GM21515 (cell line): ENCODE measurements around the gene SPAG16.

ENCODE experiments used
- ATAC-seq: cut with Tn5 transposase; IDR thresholded peaks from one replicate; pipeline ENCODE4 v1.9.1; 2021; ENCODE audit not compliant: unreplicated experiment

SPAG16 gene

DNA sequence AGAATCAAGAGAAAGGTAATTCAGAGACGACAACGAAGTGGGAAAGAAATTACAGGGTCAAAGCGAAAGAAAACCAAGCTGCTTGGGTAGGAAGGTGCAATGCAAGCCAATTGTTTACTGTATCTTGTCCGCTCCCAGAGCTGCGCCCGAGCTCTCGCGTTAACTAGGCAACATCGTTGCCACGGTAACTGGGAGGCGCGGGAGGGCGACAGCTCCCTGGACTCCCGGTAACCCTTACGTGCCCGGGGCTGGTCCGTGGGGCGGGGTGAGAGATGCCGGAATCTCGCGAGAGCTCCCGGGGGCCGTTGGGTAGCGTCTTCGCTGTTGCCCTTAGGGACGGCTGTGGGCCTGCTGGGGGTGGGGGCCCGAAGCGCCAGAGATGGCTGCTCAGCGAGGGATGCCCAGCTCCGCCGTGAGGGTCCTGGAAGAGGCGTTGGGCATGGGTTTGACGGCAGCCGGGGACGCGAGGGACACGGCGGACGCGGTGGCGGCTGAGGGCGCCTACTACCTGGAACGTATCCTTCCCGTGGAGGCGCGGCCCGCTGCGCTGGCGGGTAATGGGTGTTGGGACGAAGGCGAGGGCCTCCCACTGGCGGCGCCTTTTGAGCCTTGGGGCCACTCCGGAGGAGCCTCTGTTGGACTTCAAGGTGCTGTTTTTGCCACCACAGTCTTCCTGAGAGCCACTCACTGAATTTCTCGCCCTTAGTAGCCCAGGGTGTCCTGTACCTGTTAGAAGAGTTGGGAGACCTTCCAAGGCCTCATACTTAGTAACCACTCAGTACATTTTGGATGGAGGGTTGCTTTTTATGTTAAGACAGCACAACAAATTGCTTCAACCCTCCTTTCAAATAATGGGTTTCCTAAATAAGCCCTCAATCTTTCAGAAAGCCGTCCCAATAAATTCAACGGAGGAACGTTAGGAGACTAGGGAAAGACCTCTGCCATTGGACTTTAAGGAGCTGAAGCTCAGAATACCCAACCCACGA lies at the start of gene SPAG16:
SPAG16 (plus strand) TSS at position 360 of the 986 bp plus-strand sequence.
- ATAC-seq: peak; percentile 99

DNA sequence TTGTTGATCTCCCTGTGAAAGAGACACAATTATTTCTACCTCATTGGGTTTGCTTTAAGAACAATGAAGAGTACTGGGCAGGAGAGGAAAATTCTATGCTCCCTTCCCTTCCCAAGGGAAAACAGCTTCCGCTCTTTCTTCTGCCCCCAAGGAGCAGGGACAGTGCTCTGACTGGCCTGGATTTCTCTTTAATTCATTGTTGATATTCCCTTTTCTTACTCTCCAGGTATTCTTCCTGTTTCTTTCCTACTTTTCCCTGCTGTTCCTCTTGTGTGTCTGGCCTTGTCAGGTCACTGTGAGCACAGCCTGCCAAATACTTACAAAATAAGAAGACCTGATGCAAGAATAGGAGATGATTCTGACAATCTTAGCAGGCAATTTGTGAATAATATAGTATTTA lies 49.6 kb upstream of the SPAG16 start:
- no peak for ATAC-seq

DNA sequence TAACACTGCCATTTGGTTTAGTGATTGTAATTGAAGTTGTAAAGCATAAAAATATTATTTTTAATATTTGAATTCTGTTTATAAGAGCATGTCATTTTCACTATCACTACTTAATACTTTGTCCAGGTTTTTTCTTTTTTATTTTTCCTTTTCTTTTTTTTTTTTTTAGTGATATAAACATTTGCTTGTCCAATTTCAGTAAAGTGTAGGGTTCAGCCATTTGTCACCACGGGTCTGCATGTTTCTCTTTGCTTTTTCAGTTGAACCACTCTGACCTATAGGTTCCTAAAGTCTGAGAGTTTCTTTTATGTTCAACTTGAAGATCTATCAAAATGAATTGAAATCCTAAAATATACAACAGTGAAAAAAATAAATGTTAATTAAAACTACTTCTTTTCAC lies 48.5 kb upstream of the SPAG16 start:
- ATAC-seq: no peak

DNA sequence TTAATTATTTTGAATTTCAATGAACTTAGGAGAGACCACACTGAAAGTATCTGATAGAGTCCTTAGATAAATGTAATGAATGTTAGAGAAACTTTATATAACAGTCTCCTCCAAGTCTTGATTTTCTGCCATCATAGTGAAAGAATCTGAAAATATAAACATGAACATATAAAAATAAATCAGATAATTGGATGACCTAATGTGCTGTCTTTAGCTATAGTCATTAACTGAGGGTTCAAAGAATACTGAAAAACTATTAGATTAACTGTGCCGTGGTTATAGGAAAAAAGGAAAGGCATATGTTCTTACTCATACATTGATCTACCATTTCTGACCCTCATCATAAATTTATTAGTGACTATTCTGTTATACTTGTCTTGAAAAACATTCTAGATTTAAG lies 47.0 kb upstream of the SPAG16 start:
- ATAC-seq: no peak

DNA sequence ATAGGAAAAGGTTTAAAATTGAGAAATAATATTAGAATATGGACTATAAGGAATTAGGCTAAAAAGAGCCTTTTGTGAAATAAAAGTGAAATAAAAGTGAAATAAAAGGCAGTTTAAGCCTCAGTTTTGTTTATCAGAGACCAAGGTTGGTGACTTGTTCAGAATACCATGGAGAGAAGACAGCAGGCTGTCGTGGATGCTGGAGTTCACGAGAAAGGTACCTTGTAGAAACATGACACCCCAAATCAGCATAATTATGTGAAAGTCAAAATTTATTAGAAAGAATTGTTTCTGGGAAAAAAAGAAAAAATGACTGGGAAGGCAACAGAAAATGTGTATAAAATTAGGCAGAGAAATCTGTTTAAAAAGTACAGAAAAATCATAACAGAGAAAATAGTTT lies 46.5 kb upstream of the SPAG16 start:
- no peak for ATAC-seq

DNA sequence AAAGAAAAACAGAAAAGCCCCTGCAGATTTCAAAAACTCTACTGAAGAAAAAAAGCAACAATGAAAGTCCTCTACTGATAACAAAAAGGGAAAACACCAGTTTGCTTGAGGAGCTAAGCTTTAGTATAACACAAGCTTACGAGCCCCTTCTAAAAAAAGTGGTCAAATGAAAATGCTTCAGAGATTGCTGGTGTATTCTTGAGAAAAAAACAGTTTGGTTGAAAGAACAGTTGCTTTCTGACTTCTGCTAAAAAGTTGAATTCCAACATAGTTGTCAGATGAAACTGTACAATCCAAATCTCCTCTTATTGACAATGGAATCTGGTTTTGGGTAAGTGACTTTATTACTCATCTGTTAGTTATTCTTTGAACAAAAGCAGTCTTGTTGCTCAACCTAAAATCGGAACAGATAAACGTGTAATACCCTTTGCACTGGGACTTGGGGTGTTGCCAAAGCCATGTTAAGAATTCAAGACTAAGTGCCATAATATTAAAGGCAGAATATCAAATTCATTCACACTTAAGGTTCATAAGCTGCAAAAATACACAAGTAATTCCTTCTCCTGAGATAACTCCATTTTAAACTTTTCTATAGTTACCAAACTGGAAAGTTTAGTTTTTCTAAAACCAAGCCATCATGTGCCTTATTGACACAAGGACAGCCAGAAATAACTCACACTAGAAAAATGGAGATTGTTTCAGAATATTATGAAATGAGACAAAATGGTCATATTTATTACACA lies 45.3 kb upstream of the SPAG16 start:
- ATAC-seq: no peak

DNA sequence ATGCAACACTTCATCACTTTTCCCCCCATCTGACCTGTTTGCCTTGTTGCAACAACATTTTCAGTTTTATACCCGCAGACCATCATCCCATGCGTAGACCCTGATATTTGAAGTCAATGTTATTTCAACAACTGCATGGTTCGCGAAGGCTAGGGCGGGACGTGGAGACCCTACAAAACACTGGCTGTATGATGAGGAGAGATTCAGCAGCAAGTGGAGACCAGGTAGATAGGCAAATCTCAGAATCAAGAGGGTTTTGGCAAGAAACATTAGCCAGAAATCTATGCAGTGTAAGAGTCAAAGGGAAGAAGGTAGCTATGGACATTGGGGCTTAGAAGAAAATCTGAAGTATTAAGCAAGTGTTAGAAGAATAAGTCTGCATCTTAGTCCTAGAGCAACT lies 42.4 kb upstream of the SPAG16 start:
- ATAC-seq: no peak

DNA sequence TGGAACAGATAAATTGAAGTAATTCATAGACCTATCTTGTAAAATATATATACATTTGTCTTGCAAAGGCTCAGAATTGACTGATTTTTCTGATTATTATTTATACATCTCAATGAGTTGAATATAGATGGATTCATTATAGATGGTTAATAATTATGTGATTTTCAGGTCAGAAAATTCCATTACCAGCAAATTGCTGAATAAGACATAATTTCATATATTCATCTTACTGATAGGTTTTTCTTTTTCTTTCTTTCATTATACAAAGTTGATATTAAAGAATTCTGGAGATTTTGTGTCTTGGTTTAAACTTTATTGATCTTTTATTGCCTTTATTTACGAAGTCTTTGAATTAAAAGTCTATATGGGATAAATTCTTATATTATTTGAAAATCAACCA lies 41.6 kb upstream of the SPAG16 start:
- no peak for ATAC-seq

DNA sequence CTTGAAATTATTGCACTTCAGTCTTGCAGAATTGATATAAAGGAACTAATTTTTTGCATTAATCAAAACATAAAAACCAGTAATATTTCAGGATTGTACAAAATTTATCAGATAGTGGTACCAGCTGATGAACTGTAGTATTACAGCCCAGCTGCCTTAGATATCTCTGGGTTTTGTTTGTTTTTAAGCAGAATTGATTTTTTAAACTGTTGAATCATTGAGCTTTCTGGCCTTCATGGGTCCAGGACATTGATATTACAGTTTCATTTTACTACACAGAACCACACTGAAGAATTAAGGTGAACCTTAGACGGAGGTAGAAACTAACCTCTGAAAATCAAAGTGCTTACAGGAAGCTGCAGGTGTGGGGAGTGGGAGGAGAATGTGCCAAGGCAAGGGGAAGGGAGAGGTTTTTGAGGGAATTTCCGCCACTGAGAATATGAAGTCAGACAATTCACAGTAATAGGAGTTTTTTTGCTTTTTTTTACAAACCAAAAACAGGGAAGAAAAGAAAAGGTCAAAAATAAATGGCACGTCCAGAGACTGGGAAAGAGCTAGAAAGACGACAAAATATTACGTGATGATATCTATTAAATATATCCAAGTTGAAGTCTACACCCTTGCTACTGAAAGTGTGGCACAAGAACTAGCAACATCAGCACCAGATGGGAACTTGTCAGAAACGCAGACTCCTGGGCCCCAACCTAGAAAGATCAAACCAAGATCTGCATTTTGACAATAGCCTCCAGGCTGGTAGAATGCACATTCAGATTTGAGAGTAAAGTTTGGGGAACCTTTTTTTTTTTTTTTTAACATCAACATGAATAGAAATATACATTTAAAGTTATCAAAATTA lies 40.8 kb upstream of the SPAG16 start:
- no peak for ATAC-seq

DNA sequence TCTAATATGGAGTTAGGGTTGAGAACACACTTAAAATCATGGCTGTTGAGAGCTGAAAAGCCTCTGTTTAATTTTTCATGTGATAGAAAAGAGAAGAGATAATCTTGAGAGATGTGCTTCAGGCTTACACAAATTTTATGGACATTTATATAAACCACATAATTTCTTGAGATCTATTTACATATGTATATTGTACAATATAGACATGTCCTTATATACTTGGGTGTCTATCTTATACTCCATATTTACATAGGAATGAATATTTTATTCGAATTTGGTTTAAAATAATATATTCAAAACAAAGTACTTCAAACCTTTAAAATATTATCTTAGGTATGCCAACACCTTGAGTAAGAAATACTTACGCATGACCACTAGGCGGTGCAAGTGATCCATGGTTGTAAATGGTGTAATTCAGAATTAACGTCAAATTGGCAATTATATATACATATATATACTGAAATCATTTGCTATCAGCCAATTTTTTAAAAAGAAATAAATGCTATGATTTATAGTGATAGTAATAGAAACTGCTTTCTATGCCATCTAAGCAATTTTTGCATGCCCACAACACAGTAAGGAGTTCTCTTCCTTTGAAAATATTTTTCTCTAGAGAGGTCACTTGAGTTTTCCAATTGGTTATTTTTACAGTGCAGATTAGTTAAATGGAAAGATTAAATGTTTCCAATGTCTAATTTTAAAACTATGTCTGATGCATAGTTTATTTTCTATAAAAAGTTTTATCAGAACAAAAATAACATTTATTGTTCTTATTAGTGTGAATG lies 37.6 kb upstream of the SPAG16 start:
- ATAC-seq: no peak

DNA sequence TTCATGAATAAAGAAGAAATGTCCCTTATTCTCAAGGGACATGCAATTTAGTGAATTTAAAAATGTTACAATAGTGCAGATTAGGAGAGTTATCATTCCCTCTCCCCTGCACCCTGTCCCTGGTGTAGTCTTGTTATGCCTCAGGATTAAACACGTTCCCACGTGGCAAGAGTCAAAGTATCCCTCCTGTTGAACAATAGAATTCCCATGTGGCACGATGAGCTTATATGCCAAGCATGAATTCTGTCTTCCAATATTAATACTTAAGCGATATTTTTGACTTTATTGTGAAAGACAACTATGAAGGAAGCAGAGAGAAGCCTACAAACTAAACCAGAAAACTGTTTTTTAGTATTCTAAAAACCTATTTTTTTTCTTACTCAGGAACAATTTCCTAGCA lies 36.7 kb upstream of the SPAG16 start:
- no peak for ATAC-seq

DNA sequence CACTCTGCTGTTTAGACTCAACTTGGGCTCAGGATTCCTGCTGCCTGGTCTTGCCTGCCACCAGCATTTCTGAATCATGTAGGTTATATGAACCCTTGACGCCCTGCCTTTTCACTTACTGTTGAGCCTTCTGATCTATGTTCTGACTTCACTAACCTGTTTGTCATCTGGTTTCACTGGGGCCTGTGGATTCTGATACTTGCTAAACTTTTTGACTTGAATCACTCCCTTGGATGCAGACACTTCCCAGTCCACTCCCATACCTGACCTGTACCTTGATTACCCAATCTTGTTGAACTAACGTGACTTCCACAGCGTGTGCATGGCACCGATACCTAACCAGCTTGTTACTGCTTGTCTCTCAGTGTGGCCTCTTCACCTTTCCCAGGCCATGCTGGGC lies 35.6 kb upstream of the SPAG16 start:
- ATAC-seq: no peak

DNA sequence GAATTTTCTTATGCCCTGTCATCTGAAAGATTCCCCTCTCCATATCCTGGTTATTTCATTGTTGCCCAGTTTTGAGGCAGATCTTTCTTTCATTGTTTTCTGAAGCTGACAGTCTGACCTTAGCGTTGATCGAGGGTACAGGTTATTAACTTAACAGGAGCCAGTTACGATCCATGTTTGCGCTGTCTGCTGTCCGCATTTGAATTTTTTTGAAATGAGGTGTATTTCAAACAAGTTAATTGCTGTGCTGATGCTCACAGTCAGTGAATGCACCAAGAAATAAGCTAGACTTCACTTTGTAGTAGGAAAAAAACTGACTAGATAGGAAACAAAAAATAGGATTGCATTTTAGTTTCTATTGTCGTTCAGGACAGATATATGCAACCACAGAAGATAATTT lies 34.8 kb upstream of the SPAG16 start:
- ATAC-seq: no peak

DNA sequence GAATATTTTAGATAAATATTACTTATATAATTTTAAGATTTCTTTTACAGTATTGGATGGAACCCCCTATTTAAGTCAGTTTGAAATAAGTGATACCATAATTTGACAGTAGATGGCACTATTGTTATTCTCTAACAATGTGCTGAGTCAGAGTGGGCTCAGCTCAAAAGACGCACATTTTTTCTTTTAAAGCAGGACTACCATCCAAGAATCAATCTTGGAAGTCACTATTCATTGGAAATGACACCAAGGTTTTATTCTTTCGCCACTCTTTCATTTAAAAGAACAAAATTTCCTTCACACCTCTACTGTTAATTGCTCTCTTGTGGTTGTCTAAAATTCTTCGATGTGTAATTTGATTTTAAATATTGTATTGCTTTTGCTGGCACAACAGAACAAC lies 32.6 kb upstream of the SPAG16 start:
- ATAC-seq: peak; percentile 77

DNA sequence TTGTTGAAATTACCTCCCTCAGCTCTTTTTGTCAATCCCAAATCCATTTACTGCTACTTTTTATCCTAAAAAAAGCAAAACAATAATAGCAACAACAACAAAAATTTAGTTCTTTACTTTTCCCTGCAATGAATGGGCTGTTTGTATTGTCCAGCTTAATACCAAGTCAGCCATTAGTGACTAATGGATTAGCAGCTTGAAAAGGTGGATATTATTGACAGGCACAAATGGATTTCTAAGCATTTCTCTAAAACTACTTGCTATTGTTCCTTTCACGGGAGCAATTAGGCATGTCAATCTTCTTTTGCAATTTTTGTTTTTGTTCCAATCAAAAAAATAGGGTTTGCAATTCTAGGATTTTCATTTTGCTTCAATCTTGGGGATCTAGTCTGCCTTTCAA lies 32.1 kb upstream of the SPAG16 start:
- ATAC-seq: no peak

DNA sequence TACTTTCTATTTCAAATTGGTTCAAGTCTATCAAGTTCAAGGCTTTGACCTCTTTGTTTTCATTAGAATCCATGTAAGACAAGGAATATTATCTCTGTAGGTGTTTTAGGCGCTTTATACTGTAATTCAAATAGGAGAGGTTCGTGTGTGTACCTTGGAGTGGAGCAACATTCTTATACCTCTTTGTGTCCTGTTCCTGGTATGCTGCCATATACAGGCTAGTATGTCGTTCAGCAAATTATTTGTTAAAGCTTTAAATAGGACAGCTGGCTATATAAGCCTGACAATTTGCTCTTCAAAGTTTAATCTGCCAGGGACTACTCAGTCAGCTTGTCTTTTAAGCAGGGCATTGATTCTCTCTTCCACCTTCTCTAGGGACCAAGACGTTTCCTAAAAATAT lies 31.1 kb upstream of the SPAG16 start:
- no peak for ATAC-seq

DNA sequence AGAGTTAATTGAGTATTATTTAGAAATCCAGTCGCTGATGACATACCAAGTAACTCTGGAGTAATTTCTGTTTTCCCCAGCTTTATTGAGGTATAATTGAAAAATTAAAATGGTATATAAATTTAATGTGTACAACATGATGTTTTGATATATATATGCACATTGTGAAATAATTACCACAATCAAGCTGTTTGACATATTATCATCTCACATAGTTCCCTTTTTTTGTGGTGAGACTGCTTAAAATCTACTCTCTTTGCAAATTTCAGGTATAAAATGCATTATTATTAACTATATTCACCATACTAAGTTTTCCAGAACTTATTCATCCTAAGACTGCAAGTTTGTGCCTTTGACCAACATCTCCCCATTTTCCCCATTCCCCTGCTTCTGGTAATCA lies 25.0 kb upstream of the SPAG16 start:
- no peak for ATAC-seq

DNA sequence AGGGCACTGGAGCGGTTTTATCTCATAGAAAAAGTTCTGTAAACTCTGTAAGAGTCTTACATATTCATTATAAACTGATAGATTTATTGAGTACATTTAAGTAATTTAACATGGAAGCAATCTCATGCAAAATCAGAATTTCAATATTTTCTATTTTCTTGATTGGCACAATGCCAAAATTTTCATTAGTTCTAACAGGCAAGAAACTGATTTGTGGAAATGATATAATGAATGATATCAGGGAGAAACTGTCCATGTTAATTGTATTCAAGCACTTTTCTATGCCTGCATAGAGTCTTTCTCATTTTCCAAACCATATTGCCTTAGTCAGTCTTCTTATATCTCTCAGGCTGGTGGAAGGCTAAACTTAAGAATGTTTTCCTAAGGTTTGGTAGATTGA lies 23.0 kb upstream of the SPAG16 start:
- no peak for ATAC-seq

DNA sequence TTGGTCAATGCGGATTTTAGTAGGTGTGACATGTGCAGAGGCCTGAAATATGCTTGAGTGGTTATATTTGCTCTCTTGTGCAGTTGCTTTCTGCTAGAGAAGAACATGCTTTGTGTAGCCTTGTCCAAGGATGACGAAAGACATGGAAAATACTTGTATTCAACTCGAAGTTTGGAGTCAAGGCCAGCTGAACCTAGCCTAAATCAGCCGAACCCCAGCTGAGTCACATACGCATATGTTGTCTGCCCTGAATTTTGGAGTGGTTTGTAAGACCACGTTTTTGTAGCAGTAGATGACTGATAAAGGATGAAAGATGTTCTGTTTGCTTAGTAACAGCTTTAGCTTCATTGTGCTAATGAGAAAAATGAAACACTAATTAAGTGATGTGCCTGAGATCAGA lies 22.5 kb upstream of the SPAG16 start:
- ATAC-seq: no peak

DNA sequence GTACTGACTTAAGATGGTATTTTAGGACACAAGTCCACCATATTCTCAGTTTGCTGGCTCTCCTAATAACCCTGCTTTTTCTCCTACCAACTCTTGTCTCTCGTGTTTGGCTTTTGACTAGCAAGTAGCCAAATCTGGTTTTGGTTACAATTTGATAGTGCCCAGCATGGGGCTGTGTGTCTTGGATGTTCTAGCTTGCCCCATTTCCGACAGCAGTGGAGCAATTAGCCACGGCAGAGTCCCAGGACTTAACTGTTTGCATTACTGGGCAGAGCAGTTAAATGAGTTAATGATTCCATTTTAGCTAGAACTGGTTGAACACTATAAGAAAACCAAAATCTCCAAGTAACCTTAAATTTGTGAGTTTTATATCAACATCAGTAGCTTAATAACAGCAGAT lies 18.6 kb upstream of the SPAG16 start:
- no peak for ATAC-seq

DNA sequence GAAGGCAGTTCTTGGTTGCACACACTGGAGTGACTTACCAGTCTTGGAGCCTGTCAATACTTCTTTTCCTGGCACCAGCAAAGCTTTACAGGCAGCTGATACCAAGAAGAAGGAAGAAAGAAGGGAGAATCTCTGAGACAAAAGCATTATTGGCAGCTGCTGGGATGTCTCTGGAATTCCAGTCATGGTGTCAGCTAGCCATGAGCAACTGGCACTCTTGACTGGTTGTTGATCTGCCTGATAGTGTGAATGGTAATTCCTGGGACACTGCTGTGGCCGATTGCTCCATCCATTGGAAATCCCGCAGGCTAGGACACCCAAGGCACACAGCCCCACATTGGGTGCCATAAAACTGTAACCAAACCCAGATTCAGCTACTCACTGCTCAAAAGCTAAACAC lies 17.8 kb upstream of the SPAG16 start:
- no peak for ATAC-seq
